K562 (cell line): Measurements from ENCODE around the gene RNF123. TPM values are rescaled to one million over a fixed set of nuclear protein-coding genes. Genes with fewer than 3 reads are reported as not detected.
A peak's percentile ranks its signal among the peaks of the same experiment; 100 is the strongest.

Experiments
- ATAC-seq: fragments of 200-7000 bp; cut with Tn5 transposase; 3 replicates; pipeline ENCODE4 v1.9.1; 2020; ENCODE audit warnings: moderate library complexity
- BruUV-seq: library from RNA; stranded (reverse); fragments of 400-500 nt; replicated peaks from 2 replicates; lab custom pipeline; 2021; lab: Mats Ljungman, UMichigan
- CTCF ChIA-PET: fragments of 300-600 bp; formaldehyde crosslinking; extraction: SDS; loops from one replicate; lab custom pipeline; 2021; ENCODE audit warnings: low intra/inter-chr PET ratio; lab: Yijun Ruan, JAX
- POLR2A ChIA-PET: fragments of 300-600, 350-650 bp; sonication (Branson Sonifier 250); formaldehyde crosslinking; extraction: SDS; loops from one replicate; lab custom pipeline; 2021; ENCODE audit warnings: antibody characterized with exemption, inconsistent platforms; lab: Yijun Ruan, JAX
- DNase-seq, 4 experiments: peaks; one replicate each; pipeline versions ENCODE4 v3.0.0 to v3.0.0-alpha.2; 2011 to 2018; ENCODE audit warnings: low spot score in 3 of 4, mixed read lengths in 3 of 4; ENCODE audit errors: extremely low read depth in 1 of 4
- FAIRE-seq: peaks from 2 replicates; lab custom pipeline; 2011; peaks lifted over from hg19 to GRCh38; lab: Jason Lieb, UNC
- H2AFZ ChIP-seq: 2 replicates; pipeline ENCODE4 v1.6.0; 2011; ENCODE audit warnings: low read depth, low read length, control low read depth, inconsistent platforms
- H3K27ac ChIP-seq: fragments of 200-600 bp; 3 replicates; pipeline ENCODE4 v1.8.0; 2011; ENCODE audit warnings: low read depth, mild to moderate bottlenecking, control low read depth, inconsistent platforms, low read length, moderate library complexity, mixed read lengths; ENCODE audit errors: extremely low read depth
- H3K27me3 ChIP-seq, 2 experiments: fragments of 300-600 bp in 1 of 2; 2 replicates in 1 of 2; 3 replicates in 1 of 2; pipeline versions ENCODE4 v1.6.0 to v1.8.0; 2011; ENCODE audit warnings: inconsistent platforms in 2 of 2, low read length in 2 of 2, mild to moderate bottlenecking in 1 of 2, mixed read lengths in 1 of 2, moderate library complexity in 1 of 2; ENCODE audit not compliant: control insufficient read depth in 2 of 2, insufficient read depth in 2 of 2
- H3K36me3 ChIP-seq: fragments of 300-600 bp; 3 replicates; pipeline ENCODE4 v1.8.0; 2011; ENCODE audit warnings: mild to moderate bottlenecking, low read length, inconsistent platforms; ENCODE audit not compliant: control insufficient read depth, insufficient read depth
- H3K4me1 ChIP-seq, 2 experiments: fragments of 200-600 bp in 1 of 2; replicated peaks in 1 of 2; 2 replicates in 1 of 2; 3 replicates in 1 of 2; pipeline versions ENCODE4 v1.5.1 to v1.8.0; 2011; ENCODE audit warnings: inconsistent platforms in 2 of 2, low read length in 2 of 2, mild to moderate bottlenecking in 1 of 2, mixed read lengths in 1 of 2, moderate library complexity in 1 of 2; ENCODE audit not compliant: control insufficient read depth in 2 of 2, insufficient read depth in 2 of 2
- H3K4me2 ChIP-seq: 2 replicates; pipeline ENCODE4 v1.6.1; 2011; ENCODE audit warnings: low read length, control low read depth, inconsistent platforms, mixed read lengths; ENCODE audit not compliant: insufficient read depth
- H3K4me3 ChIP-seq: fragments of 200-600 bp; sonication (generic), shearing (Covaris generic); 2 replicates; pipeline ENCODE4 v1.5.1; 2016; ENCODE audit warnings: control low read depth, inconsistent platforms
- H3K79me2 ChIP-seq: fragments of 200-600 bp; 3 replicates; pipeline ENCODE4 v1.8.0; 2011; ENCODE audit warnings: low read length, inconsistent platforms; ENCODE audit not compliant: control insufficient read depth, insufficient read depth
- H3K9ac ChIP-seq, 2 experiments: 2 replicates each; pipeline versions ENCODE4 v1.6.0 to v1.6.1; 2011; ENCODE audit warnings: low read depth in 2 of 2, low read length in 2 of 2, control low read depth in 1 of 2, inconsistent platforms in 1 of 2, mild to moderate bottlenecking in 1 of 2, mixed read lengths in 1 of 2; ENCODE audit not compliant: insufficient read depth in 1 of 2
- H3K9me1 ChIP-seq: one replicate; pipeline ENCODE4 v1.6.0; 2011; ENCODE audit warnings: inconsistent platforms, mild to moderate bottlenecking, low read length, moderate library complexity; ENCODE audit not compliant: control insufficient read depth, insufficient read depth
- H3K9me3 ChIP-seq: replicated peaks from 2 replicates; pipeline ENCODE4 v1.5.1; 2011; ENCODE audit warnings: low read depth, low read length, inconsistent platforms; ENCODE audit not compliant: control insufficient read depth, insufficient read depth
- H4K20me1 ChIP-seq: replicated peaks from 2 replicates; pipeline ENCODE4 v1.6.1; 2011; ENCODE audit warnings: low read length, inconsistent platforms, mixed read lengths; ENCODE audit not compliant: control insufficient read depth, insufficient read depth
- ETV1 ChIP-seq: fragments of 450-650 bp; conservative IDR thresholded peaks from 2 replicates; pipeline ENCODE4 v1.6.1; 2016; ENCODE audit warnings: missing genetic modification characterization, control low read depth, low read depth, missing compliant biosample characterization
- KDM5B ChIP-seq: fragments of 200-600 bp; sonication (generic); IDR thresholded peaks from 2 replicates; pipeline ENCODE4 v1.6.1; 2012; ENCODE audit warnings: low read depth, mild to moderate bottlenecking, moderate library complexity, low read length, control low read depth, inconsistent platforms; ENCODE audit not compliant: insufficient replicate concordance
- POLR2A ChIP-seq: fragments of 450-650 bp; conservative IDR thresholded peaks from 2 replicates; pipeline ENCODE4 v1.6.1; 2016
- POLR2AphosphoS2 ChIP-seq: IDR thresholded peaks from 2 replicates; pipeline ENCODE4 v1.6.1; 2012; ENCODE audit warnings: low read length, improper control_type of control experiment
- POLR2G ChIP-seq: fragments of 200-400 bp; formaldehyde crosslinking; IDR thresholded peaks from 2 replicates; pipeline ENCODE4 v1.6.1; 2017; ENCODE audit warnings: low read depth, mild to moderate bottlenecking, antibody characterized with exemption, low read length, moderate library complexity
- RBFOX2 ChIP-seq: fragments of 200-400 bp; formaldehyde crosslinking; IDR thresholded peaks from 2 replicates; pipeline ENCODE4 v1.6.1; 2017; ENCODE audit warnings: low read depth, mild to moderate bottlenecking, low read length, moderate library complexity
- SMARCA4 ChIP-seq: fragments of 450-650 bp; IDR thresholded peaks from 2 replicates; pipeline ENCODE4 v1.6.1; 2016
- ZNF124 ChIP-seq: sonication (generic); formaldehyde crosslinking; IDR thresholded peaks from 2 replicates; pipeline ENCODE4 v1.8.1; 2022; ENCODE audit warnings: missing genetic modification reagents
- WGBS: fragments of 100-300 bp; shearing (Covaris generic); methylation state at CpG from one replicate; pipeline ENCODE4 v1.1.6; 2016; ENCODE audit warnings: low coverage, mixed read lengths; ENCODE audit not compliant: insufficient coverage; ENCODE audit errors: missing lambda C conversion rate; 5-methylcytosine and 5-hydroxymethylcytosine counted together
- in situ Hi-C: fragments of 300-500 bp; cut with MboI; formaldehyde crosslinking; loops from 4 replicates; pipeline ENCODE4 v1.15.0; 2018; ENCODE audit warnings: inconsistent platforms, mixed read lengths
- intact Hi-C: fragments of 100-400 bp; cut with micrococcal nuclease; formaldehyde crosslinking; loops from 2 replicates; pipeline ENCODE4 v1.14.2; 2022
- polyA plus RNA-seq, 8 experiments: library from polyadenylated mRNA; depleted of rRNA in 4 of 8; stranded (reverse) in 5 of 8; unstranded in 3 of 8; fragments of >200 nt; fragmentation: Nextera tagmentation in 2 of 8; fragmentation: Illumina TruSeq in 1 of 8; extraction: Ambion mirVana in 2 of 8; extraction: Trizol in 1 of 8; gene quantifications; 2 replicates each; pipeline versions ENCODE4 v1.2.1 to v1.2.3, GENCODE V29; 2011 to 2014; ENCODE audit warnings: inconsistent platforms in 1 of 8, missing spikeins in 1 of 8
- total RNA-seq, 7 experiments: library from RNA; depleted of rRNA in 6 of 7; stranded (reverse); fragments of >200 nt in 6 of 7; fragmentation: Illumina TruSeq in 2 of 7; extraction: Trizol in 2 of 7; gene quantifications; 2 replicates each; pipeline versions ENCODE4 v1.2.1 to v1.2.3, GENCODE V29; 2011 to 2021; ENCODE audit warnings: low replicate concordance in 1 of 7
- TF ChIP-seq, protein P1 (sequence below): sonication (generic); formaldehyde crosslinking; IDR thresholded peaks from 2 replicates; pipeline ENCODE4 v1.8.1; 2022; ENCODE audit warnings: missing genetic modification reagents
- TF ChIP-seq, protein P2 (sequence below): fragments of 250-450 bp; sonication (Bioruptor Pico); IDR thresholded peaks from 2 replicates; pipeline ENCODE4 v1.4.0; 2020; ENCODE audit warnings: mild to moderate bottlenecking

RNF123 gene
- total and polyA plus RNA-seq, 9 of the 15 experiments (the other 6 are each of a cell fraction or from before 2014, with no cell fraction given): 8.7 to 53.1 (median 17.5) TPM

DNA sequence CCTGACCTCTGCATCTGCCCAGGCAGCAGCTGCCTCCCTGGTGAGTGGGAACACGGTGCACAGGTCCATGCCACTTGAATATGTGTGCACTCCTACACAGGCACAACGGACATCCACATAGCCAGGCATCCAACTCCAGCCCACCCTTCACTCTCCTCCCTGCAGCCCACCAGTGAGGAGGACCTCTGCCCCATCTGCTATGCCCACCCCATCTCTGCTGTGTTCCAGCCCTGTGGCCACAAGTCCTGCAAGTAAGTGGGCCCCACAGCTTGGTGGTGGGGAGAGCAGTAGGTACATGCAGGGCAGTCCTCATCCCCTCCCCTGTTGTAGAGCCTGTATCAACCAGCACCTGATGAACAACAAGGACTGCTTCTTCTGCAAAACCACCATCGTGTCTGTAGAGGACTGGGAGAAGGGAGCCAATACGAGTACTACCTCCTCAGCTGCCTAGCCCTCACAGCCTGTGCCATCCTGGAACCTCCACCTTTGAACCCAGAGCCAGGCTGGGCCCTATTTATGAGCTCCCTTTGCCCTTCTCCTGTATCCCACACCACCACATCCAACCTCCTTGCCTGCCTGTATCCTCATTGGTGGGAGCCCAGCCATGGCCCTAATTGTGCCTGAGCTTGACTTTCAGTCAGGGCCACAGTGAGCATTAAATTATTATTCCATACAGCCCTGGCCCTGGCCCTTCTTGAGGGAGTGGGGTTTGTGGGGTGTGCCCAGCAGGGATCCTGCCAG lies 31.7 kb downstream of the RNF123 start:
- peaks cover 12% of the 10 kb centered on the region for H3K79me2 ChIP-seq
- H3K4me3 ChIP-seq: no peak overlapping the region
- H3K27me3 ChIP-seq: no peaks in the 10 kb centered on the region
- H3K36me3 ChIP-seq: peaks cover 65% of the 10 kb centered on the region; the same call in 2 of the 3 replicates
- H2AFZ ChIP-seq: no peak overlapping the region
- intact Hi-C loops (loop anchor here (5.0 kb wide), 1 partner anchor 116 kb away; no protein-coding TSS in a partner anchor), in situ Hi-C loops (no loop called here)
- no peak overlapping the region for H3K27ac ChIP-seq
- CTCF ChIA-PET: no interaction called here
- no peaks in the 10 kb centered on the region for H3K9me1 ChIP-seq
- no peaks in the 10 kb centered on the region for H3K9me3 ChIP-seq
- POLR2A ChIA-PET: interaction anchor here (0.6 to 1.1 kb wide), 4 partner anchors 10 to 116 kb away, joined by 3 read pairs; no protein-coding TSS in a partner anchor
- no peak for FAIRE-seq
- TF ChIP-seq RBFOX2 (peak; percentile 56), SMARCA4 (no peak), ETV1 (tag) (no peak), ZNF124 (CRISPR knock-in tag) (no peak), POLR2AphosphoS2 (peak; percentile 60; the same call in 1 of the 2 replicates), POLR2G (peak; percentile 53; the same call in 1 of the 2 replicates), POLR2A (peak; percentile 53), KDM5B (peak; percentile 29)
- TF ChIP-seq, protein P1, sequence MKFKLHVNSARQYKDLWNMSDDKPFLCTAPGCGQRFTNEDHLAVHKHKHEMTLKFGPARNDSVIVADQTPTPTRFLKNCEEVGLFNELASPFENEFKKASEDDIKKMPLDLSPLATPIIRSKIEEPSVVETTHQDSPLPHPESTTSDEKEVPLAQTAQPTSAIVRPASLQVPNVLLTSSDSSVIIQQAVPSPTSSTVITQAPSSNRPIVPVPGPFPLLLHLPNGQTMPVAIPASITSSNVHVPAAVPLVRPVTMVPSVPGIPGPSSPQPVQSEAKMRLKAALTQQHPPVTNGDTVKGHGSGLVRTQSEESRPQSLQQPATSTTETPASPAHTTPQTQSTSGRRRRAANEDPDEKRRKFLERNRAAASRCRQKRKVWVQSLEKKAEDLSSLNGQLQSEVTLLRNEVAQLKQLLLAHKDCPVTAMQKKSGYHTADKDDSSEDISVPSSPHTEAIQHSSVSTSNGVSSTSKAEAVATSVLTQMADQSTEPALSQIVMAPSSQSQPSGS (CRISPR knock-in tag): no peak
- TF ChIP-seq, protein P2, sequence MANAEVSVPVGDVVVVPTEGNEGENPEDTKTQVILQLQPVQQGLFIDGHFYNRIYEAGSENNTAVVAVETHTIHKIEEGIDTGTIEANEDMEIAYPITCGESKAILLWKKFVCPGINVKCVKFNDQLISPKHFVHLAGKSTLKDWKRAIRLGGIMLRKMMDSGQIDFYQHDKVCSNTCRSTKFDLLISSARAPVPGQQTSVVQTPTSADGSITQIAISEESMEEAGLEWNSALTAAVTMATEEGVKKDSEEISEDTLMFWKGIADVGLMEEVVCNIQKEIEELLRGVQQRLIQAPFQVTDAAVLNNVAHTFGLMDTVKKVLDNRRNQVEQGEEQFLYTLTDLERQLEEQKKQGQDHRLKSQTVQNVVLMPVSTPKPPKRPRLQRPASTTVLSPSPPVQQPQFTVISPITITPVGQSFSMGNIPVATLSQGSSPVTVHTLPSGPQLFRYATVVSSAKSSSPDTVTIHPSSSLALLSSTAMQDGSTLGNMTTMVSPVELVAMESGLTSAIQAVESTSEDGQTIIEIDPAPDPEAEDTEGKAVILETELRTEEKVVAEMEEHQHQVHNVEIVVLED (CRISPR knock-in tag): no peak
- peaks cover 2 to 41% of the 10 kb centered on the region in 2 experiments; a peak in 4 of 5 replicates for H3K4me1 ChIP-seq
- no peak overlapping the region for H3K4me2 ChIP-seq
- 66% methylated on average over 4 of the region's 4 CpGs for WGBS
- 0 out of 2 replicates have a peak, but pooled peaks cover 3% of the 10 kb centered on the region for H4K20me1 ChIP-seq
- no peak overlapping the region for H3K9ac ChIP-seq
- no peak for DNase-seq
- TSS peak; percentile 47 for BruUV-seq
- ATAC-seq: no peak
